KMS-11 (cell line): Measurements from ENCODE around the gene TSPAN1.

ENCODE experiments used
- H2AFZ ChIP-seq: fragments of 200-600 bp; sonication (generic); 2 replicates; pipeline ENCODE4 v1.6.1; 2016; ENCODE audit warnings: antibody characterized with exemption, mixed run types, low read depth
- H3K27ac ChIP-seq: fragments of 200-600 bp; sonication (generic); 2 replicates; pipeline ENCODE4 v1.6.1; 2016; ENCODE audit warnings: mild to moderate bottlenecking, mixed run types
- H3K27me3 ChIP-seq: fragments of 200-600 bp; sonication (generic); 2 replicates; pipeline ENCODE4 v1.6.1; 2017; ENCODE audit warnings: mild to moderate bottlenecking, low read depth, mixed run types, moderate library complexity; ENCODE audit not compliant: insufficient read depth
- H3K36me3 ChIP-seq: fragments of 200-600 bp; sonication (generic); 2 replicates; pipeline ENCODE4 v1.6.1; 2017; ENCODE audit warnings: mild to moderate bottlenecking, mixed run types; ENCODE audit not compliant: insufficient read depth
- H3K4me1 ChIP-seq: fragments of 200-600 bp; sonication (generic); 2 replicates; pipeline ENCODE4 v1.6.1; 2016; ENCODE audit warnings: mild to moderate bottlenecking, low read depth, mixed run types; ENCODE audit not compliant: poor library complexity, severe bottlenecking
- H3K4me2 ChIP-seq: fragments of 200-600 bp; sonication (generic); 2 replicates; pipeline ENCODE4 v1.7.0; 2016; ENCODE audit warnings: mild to moderate bottlenecking, mixed run types
- H3K4me3 ChIP-seq: fragments of 200-600 bp; sonication (generic); IDR thresholded peaks from 2 replicates; pipeline ENCODE4 v1.6.1; 2017; ENCODE audit warnings: low read depth, low read length, mixed read lengths; ENCODE audit not compliant: insufficient read depth
- H3K79me2 ChIP-seq: fragments of 200-600 bp; sonication (generic); 2 replicates; pipeline ENCODE4 v1.6.1; 2016; ENCODE audit warnings: low read depth, mixed run types; ENCODE audit not compliant: insufficient read depth
- H3K9ac ChIP-seq: fragments of 200-600 bp; sonication (generic); 2 replicates; pipeline ENCODE4 v1.6.1; 2016; ENCODE audit warnings: mild to moderate bottlenecking, mixed run types
- H4K20me1 ChIP-seq: fragments of 200-600 bp; sonication (generic); 2 replicates; pipeline ENCODE4 v1.6.1; 2016; ENCODE audit warnings: mild to moderate bottlenecking, mixed run types; ENCODE audit not compliant: insufficient read depth
- TF ChIP-seq, protein P1 (sequence below): fragments of 200-600 bp; sonication (generic); conservative IDR thresholded peaks from 2 replicates; pipeline ENCODE4 v1.6.1; 2017; ENCODE audit warnings: low read depth, mild to moderate bottlenecking, antibody characterized with exemption, low read length, moderate library complexity, mixed read lengths

TSPAN1 gene

DNA sequence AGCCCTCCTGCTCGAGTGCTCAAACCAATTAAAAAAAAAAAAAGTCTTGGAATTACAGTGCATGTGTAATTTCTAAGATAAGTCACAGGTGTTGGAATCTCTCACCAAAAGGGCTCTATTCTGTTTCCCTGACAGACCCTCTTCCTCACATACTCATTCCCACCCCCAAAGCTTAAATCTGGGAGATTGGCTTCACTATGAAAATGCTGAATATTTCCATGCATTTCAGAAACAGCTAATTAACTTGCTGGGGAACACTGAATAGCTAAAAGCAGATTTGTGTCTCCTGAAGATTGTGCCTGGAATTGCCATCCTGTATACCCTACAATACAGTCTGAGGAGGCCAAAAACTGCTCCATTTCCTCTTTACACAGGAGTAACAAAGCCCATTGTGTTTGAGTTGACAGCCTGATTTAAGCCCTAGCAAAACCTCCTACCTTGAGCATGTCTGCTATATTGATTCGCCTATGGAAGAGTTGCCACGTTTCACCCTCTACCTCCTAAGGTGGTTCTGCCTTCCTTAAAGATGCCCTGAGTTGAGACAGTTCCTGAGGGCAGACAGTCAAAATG, 41.0 kb upstream of the TSPAN1 start:
- H3K79me2 ChIP-seq, result no peaks in the 10 kb centered on the region
- H3K36me3 ChIP-seq, result no peaks in the 10 kb centered on the region
- TF ChIP-seq, protein P1, sequence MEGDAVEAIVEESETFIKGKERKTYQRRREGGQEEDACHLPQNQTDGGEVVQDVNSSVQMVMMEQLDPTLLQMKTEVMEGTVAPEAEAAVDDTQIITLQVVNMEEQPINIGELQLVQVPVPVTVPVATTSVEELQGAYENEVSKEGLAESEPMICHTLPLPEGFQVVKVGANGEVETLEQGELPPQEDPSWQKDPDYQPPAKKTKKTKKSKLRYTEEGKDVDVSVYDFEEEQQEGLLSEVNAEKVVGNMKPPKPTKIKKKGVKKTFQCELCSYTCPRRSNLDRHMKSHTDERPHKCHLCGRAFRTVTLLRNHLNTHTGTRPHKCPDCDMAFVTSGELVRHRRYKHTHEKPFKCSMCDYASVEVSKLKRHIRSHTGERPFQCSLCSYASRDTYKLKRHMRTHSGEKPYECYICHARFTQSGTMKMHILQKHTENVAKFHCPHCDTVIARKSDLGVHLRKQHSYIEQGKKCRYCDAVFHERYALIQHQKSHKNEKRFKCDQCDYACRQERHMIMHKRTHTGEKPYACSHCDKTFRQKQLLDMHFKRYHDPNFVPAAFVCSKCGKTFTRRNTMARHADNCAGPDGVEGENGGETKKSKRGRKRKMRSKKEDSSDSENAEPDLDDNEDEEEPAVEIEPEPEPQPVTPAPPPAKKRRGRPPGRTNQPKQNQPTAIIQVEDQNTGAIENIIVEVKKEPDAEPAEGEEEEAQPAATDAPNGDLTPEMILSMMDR, result no peak
- H3K4me2 ChIP-seq, result peak overlapping the region; percentile 67
- 0 out of 2 replicates have a peak, but pooled peaks cover 3% of the 10 kb centered on the region for H3K27me3 ChIP-seq
- H3K4me1 ChIP-seq, result peaks cover 50% of the 10 kb centered on the region
- H3K4me3 ChIP-seq, result no peak overlapping the region
- peak overlapping the region; percentile 70; the same call in 1 of the 2 replicates for H2AFZ ChIP-seq
- H4K20me1 ChIP-seq, result no peaks in the 10 kb centered on the region
- no peak overlapping the region for H3K27ac ChIP-seq
- peak overlapping the region; percentile 79; the same call in 1 of the 2 replicates for H3K9ac ChIP-seq

DNA sequence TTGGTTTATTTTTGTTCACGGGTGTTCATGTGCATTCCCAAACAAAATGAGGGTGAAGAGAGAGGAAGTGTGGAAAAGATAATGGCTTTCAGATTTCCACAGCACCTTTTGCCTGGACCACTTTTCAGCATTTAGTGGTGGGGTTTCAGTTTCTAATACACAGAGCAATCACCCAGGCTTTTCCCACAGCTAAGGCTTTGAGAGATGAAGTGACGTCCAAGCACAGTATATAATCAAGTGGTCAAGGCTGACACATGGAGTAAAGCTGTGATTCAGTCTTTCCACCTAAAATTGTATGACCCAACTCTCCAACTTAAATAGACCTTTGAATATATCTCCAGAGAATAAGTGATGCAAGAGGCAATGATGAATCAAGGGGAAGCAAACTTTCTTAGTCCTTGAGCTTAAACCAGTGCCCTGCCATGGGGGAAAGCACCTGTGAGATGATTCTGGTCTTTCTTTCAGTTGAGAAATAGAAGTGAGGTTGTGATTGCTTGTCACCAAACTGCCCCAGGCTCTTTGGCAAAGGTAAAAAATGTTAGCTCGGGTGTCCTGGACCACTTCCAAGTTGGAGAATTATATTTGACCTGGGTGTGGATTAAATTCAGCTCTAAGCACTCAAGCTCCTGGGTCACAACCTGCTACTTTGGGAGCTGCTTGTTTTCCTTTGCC, 40.1 kb upstream of the TSPAN1 start:
- TF ChIP-seq, protein P1, result no peak
- no peak overlapping the region for H3K9ac ChIP-seq
- H3K36me3 ChIP-seq, result no peaks in the 10 kb centered on the region
- H3K4me3 ChIP-seq, result no peak overlapping the region
- no peak overlapping the region; the same call in 1 of the 2 replicates for H2AFZ ChIP-seq
- H3K4me2 ChIP-seq, result peak overlapping the region; percentile 67
- peaks cover 50% of the 10 kb centered on the region for H3K4me1 ChIP-seq
- H3K79me2 ChIP-seq, result no peaks in the 10 kb centered on the region
- peak overlapping the region; percentile 36; the same call in 1 of the 2 replicates for H3K27ac ChIP-seq
- H3K27me3 ChIP-seq, result 0 out of 2 replicates have a peak, but pooled peaks cover 3% of the 10 kb centered on the region
- H4K20me1 ChIP-seq, result no peaks in the 10 kb centered on the region

DNA sequence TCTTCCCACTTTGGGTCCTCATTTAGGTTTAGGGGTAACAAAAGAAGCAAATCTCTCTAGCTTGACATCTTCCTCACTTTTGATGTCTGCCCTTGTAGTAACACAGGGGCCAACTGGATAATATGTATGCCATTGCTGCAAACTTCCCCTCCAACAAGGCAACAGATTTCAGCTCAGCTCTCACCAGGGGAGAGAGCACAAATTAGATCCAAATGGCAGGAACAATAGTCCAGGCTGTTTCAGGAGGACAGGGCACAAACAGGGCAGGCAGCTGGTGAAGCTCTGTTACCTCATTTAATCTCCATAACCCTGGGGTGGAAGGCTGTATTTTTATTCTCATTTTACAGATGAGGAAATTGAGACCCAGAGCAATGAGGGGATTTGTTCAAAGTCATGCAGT, 38.2 kb upstream of the TSPAN1 start:
- Histone ChIP-seq H4K20me1 (no peaks in the 10 kb centered on the region), H3K4me3 (no peak overlapping the region), H3K36me3 (no peaks in the 10 kb centered on the region), H3K4me2 (no peak overlapping the region), H3K79me2 (no peaks in the 10 kb centered on the region), H3K27me3 (no peaks in the 10 kb centered on the region), H3K9ac (no peak overlapping the region), H3K27ac (no peak overlapping the region), H2AFZ (no peak overlapping the region), H3K4me1 (peaks cover 36% of the 10 kb centered on the region)
- TF ChIP-seq, protein P1, result no peak

DNA sequence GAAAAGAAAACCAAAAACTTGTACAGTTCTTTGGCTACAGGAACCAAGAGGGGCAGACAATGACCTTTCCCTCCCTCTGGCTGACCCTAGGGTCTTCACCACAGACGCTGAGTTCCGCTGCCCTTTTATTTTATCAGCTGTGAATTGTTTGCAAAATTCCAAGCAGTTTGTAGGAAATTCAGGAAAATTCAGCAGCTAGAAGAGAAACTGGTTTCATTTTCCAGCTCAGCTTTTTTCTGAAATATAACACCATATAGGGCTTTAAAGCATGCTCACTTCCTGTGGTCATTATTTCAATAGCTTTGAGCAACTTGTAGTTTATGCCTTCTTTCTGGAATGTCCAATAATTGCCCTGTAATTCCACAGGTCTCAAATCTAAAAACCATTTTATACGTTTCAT, 37.0 kb upstream of the TSPAN1 start:
- Histone ChIP-seq H4K20me1 (no peaks in the 10 kb centered on the region), H3K27ac (no peak overlapping the region), H3K79me2 (no peaks in the 10 kb centered on the region), H3K27me3 (no peaks in the 10 kb centered on the region), H3K9ac (no peak overlapping the region), H3K4me3 (no peak overlapping the region), H3K36me3 (no peaks in the 10 kb centered on the region), H3K4me2 (0 out of 2 replicates have a peak overlapping the region, but pooled peaks have one; percentile 3), H2AFZ (no peak overlapping the region), H3K4me1 (peaks cover 36% of the 10 kb centered on the region)
- TF ChIP-seq, protein P1, result no peak
